Neural progenitor cell (in vitro differentiated cells): ENCODE data around the gene TMEM154. TPM values are rescaled to one million over a fixed set of nuclear protein-coding genes. Genes with fewer than 3 reads are reported as not detected.

ENCODE experiments used
- DNase-seq: peaks from one replicate; pipeline ENCODE4 v3.0.0-alpha.2; 2016; ENCODE audit warnings: low spot score
- H2AFZ ChIP-seq: fragments of 200-600 bp; sonication (generic); replicated peaks from 2 replicates; pipeline ENCODE4 v1.6.1; 2016; ENCODE audit warnings: antibody characterized with exemption
- H3F3A ChIP-seq: fragments of 200-600 bp; sonication (generic); 2 replicates; pipeline ENCODE4 v1.6.1; 2016; ENCODE audit warnings: antibody characterized with exemption, low read depth
- H3K27ac ChIP-seq: fragments of 200-600 bp; sonication (generic); 2 replicates; pipeline ENCODE4 v1.5.1; 2016; ENCODE audit warnings: mild to moderate bottlenecking
- H3K27me3 ChIP-seq: fragments of 200-600 bp; sonication (generic); 2 replicates; pipeline ENCODE4 v1.6.1; 2016; ENCODE audit warnings: mild to moderate bottlenecking, moderate library complexity
- H3K36me3 ChIP-seq: fragments of 200-600 bp; sonication (generic); 2 replicates; pipeline ENCODE4 v1.5.1; 2016
- H3K4me1 ChIP-seq: fragments of 200-600 bp; sonication (generic); 2 replicates; pipeline ENCODE4 v1.6.1; 2016; ENCODE audit warnings: mixed run types
- H3K4me2 ChIP-seq: fragments of 200-600 bp; sonication (generic); 2 replicates; pipeline ENCODE4 v1.6.1; 2016
- H3K4me3 ChIP-seq: fragments of 200-600 bp; sonication (generic); 2 replicates; pipeline ENCODE4 v1.5.1; 2016
- H3K79me2 ChIP-seq: fragments of 200-600 bp; sonication (generic); 2 replicates; pipeline ENCODE4 v1.6.1; 2016; ENCODE audit warnings: low read depth
- H3K9ac ChIP-seq: fragments of 200-600 bp; sonication (generic); 2 replicates; pipeline ENCODE4 v1.6.1; 2016
- H3K9me3 ChIP-seq: fragments of 200-600 bp; sonication (generic); 2 replicates; pipeline ENCODE4 v1.5.1; 2016; ENCODE audit warnings: low read depth
- H4K20me1 ChIP-seq: fragments of 200-600 bp; sonication (generic); 2 replicates; pipeline ENCODE4 v1.6.1; 2016; ENCODE audit warnings: low read depth
- H3K27ac Mint-ChIP-seq: 3 replicates; pipeline ENCODE4 v1.8.0; 2021; ENCODE audit warnings: mixed read lengths
- H3K27me3 Mint-ChIP-seq: 2 replicates; pipeline ENCODE4 v1.8.0; 2022; ENCODE audit warnings: low read depth, mild to moderate bottlenecking, inconsistent platforms, moderate library complexity, mixed read lengths; ENCODE audit not compliant: insufficient read depth
- H3K36me3 Mint-ChIP-seq: 3 replicates; pipeline ENCODE4 v1.8.0; 2021; ENCODE audit warnings: mixed read lengths
- H3K4me1 Mint-ChIP-seq: 3 replicates; pipeline ENCODE4 v1.8.0; 2021; ENCODE audit warnings: mixed read lengths
- H3K4me3 Mint-ChIP-seq: 3 replicates; pipeline ENCODE4 v1.8.0; 2021; ENCODE audit warnings: mild to moderate bottlenecking, moderate library complexity, mixed read lengths
- H3K9me3 Mint-ChIP-seq: 3 replicates; pipeline ENCODE4 v1.8.0; 2020; ENCODE audit warnings: mixed read lengths
- EZH2 ChIP-seq: fragments of 200-600 bp; sonication (generic); IDR thresholded peaks from 2 replicates; pipeline ENCODE4 v1.6.1; 2017; ENCODE audit warnings: antibody characterized with exemption, mild to moderate bottlenecking, moderate library complexity
- EZH2phosphoT487 ChIP-seq: fragments of 200-600 bp; sonication (generic); IDR thresholded peaks from 2 replicates; pipeline ENCODE4 v1.6.1; 2017; ENCODE audit warnings: antibody characterized with exemption
- total RNA-seq: library from RNA; depleted of rRNA; stranded (reverse); fragments of >200 nt; gene quantifications from 2 replicates; pipeline ENCODE4 v1.2.3, GENCODE V29; 2015; ENCODE audit warnings: low replicate concordance
- TF ChIP-seq, protein P1 (sequence below): fragments of 200-600 bp; sonication (generic); IDR thresholded peaks from 2 replicates; pipeline ENCODE4 v1.5.1; 2017; ENCODE audit warnings: antibody characterized with exemption, mild to moderate bottlenecking

Gene TMEM154
- total RNA-seq, 1 donor from 2014 or later, result 3.0 TPM

- no peaks in the 10 kb centered on the region for H3F3A ChIP-seq
- TF ChIP-seq, protein P1, sequence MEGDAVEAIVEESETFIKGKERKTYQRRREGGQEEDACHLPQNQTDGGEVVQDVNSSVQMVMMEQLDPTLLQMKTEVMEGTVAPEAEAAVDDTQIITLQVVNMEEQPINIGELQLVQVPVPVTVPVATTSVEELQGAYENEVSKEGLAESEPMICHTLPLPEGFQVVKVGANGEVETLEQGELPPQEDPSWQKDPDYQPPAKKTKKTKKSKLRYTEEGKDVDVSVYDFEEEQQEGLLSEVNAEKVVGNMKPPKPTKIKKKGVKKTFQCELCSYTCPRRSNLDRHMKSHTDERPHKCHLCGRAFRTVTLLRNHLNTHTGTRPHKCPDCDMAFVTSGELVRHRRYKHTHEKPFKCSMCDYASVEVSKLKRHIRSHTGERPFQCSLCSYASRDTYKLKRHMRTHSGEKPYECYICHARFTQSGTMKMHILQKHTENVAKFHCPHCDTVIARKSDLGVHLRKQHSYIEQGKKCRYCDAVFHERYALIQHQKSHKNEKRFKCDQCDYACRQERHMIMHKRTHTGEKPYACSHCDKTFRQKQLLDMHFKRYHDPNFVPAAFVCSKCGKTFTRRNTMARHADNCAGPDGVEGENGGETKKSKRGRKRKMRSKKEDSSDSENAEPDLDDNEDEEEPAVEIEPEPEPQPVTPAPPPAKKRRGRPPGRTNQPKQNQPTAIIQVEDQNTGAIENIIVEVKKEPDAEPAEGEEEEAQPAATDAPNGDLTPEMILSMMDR, result no peak
- TF ChIP-seq EZH2phosphoT487 (no peak), EZH2 (no peak)
- Mint-ChIP-seq H3K36me3 (no peaks in the 10 kb centered on the region), H3K27me3 (peaks cover 4% of the 10 kb centered on the region), H3K9me3 (no peaks in the 10 kb centered on the region), H3K4me1 (peaks cover 28% of the 10 kb centered on the region), H3K4me3 (no peak overlapping the region), H3K27ac (no peak overlapping the region)
- H3K4me2 ChIP-seq, result no peak overlapping the region
- no peaks in the 10 kb centered on the region for H3K9me3 ChIP-seq
- no peaks in the 10 kb centered on the region for H4K20me1 ChIP-seq
- H3K36me3 ChIP-seq, result no peaks in the 10 kb centered on the region
- H3K27ac ChIP-seq, result no peak overlapping the region
- H3K4me1 ChIP-seq, result peaks cover 14% of the 10 kb centered on the region
- H2AFZ ChIP-seq, result no peak overlapping the region
- H3K4me3 ChIP-seq, result no peak overlapping the region
- H3K27me3 ChIP-seq, result peaks cover 9% of the 10 kb centered on the region
- no peaks in the 10 kb centered on the region for H3K79me2 ChIP-seq
- DNase-seq, result no peak
- H3K9ac ChIP-seq, result no peak overlapping the region
Measured at GRCh38 chr4:152594057-152594456, 85.7 kb downstream of the TMEM154 start.

GRCh38 chr4:152591876-152592275, 87.9 kb downstream of the TMEM154 start:
- H3K9me3 Mint-ChIP-seq, result no peaks in the 10 kb centered on the region
- H2AFZ ChIP-seq, result peak overlapping the region; percentile 84
- peak overlapping the region; percentile 17 for H3K9ac ChIP-seq
- H3K4me1 ChIP-seq, result peaks cover 14% of the 10 kb centered on the region
- TF ChIP-seq, protein P1, result no peak
- TF ChIP-seq EZH2phosphoT487, result no peak
- TF ChIP-seq EZH2, result no peak
- H3K27me3 ChIP-seq, result peaks cover 9% of the 10 kb centered on the region
- peak overlapping the region; percentile 73 for H3K4me2 ChIP-seq
- peak overlapping the region; percentile 28 for H3K4me3 ChIP-seq
- H3K27ac Mint-ChIP-seq, result no peak overlapping the region
- H3K4me1 Mint-ChIP-seq, result peaks cover 28% of the 10 kb centered on the region
- no peaks in the 10 kb centered on the region for H3K9me3 ChIP-seq
- no peak for DNase-seq
- no peaks in the 10 kb centered on the region for H3F3A ChIP-seq
- no peak overlapping the region for H3K27ac ChIP-seq
- no peaks in the 10 kb centered on the region for H3K79me2 ChIP-seq
- no peaks in the 10 kb centered on the region for H3K36me3 Mint-ChIP-seq
- H3K4me3 Mint-ChIP-seq, result no peak overlapping the region
- H3K27me3 Mint-ChIP-seq, result peaks cover 9% of the 10 kb centered on the region
- H3K36me3 ChIP-seq, result no peaks in the 10 kb centered on the region
- no peaks in the 10 kb centered on the region for H4K20me1 ChIP-seq

GRCh38 chr4:152591396-152591795, 88.4 kb downstream of the TMEM154 start:
- peaks cover 14% of the 10 kb centered on the region for H3K4me1 ChIP-seq
- Mint-ChIP-seq H3K36me3 (no peaks in the 10 kb centered on the region), H3K4me3 (peak overlapping the region; percentile 80), H3K9me3 (no peaks in the 10 kb centered on the region), H3K27me3 (peaks cover 9% of the 10 kb centered on the region), H3K27ac (peak overlapping the region; percentile 88), H3K4me1 (peaks cover 28% of the 10 kb centered on the region)
- H3K4me2 ChIP-seq, result peak overlapping the region; percentile 73
- H3K9ac ChIP-seq, result peak overlapping the region; percentile 17
- no peaks in the 10 kb centered on the region for H3F3A ChIP-seq
- peak overlapping the region; percentile 28 for H3K4me3 ChIP-seq
- H3K9me3 ChIP-seq, result no peaks in the 10 kb centered on the region
- H3K79me2 ChIP-seq, result no peaks in the 10 kb centered on the region
- H2AFZ ChIP-seq, result peak overlapping the region; percentile 84
- peaks cover 9% of the 10 kb centered on the region for H3K27me3 ChIP-seq
- no peaks in the 10 kb centered on the region for H3K36me3 ChIP-seq
- H3K27ac ChIP-seq, result no peak overlapping the region
- no peak for TF ChIP-seq EZH2
- TF ChIP-seq, protein P1, result no peak
- DNase-seq, result peak; percentile 74
- H4K20me1 ChIP-seq, result no peaks in the 10 kb centered on the region
